HepG2 (cell line): ENCODE measurements around the gene COL9A2.

Experiments used
- ATAD3A ChIP-seq: sonication (generic); formaldehyde crosslinking; IDR thresholded peaks from 2 replicates; pipeline ENCODE4 v1.4.0; 2020; ENCODE audit warnings: missing genetic modification reagents
- BRF2 ChIP-seq: sonication (generic); formaldehyde crosslinking; IDR thresholded peaks from 2 replicates; pipeline ENCODE4 v1.8.1; 2022; ENCODE audit warnings: mild to moderate bottlenecking, missing genetic modification reagents
- CREM ChIP-seq, 2 experiments: sonication (generic) in 1 of 2; formaldehyde crosslinking in 1 of 2; IDR thresholded peaks; 2 replicates each; pipeline versions ENCODE4 v1.4.0 to v1.6.1; 2016 to 2020; ENCODE audit warnings: antibody characterized with exemption in 1 of 2, mild to moderate bottlenecking in 1 of 2, missing genetic modification reagents in 1 of 2
- CTCF ChIP-seq: sonication (generic); formaldehyde crosslinking; IDR thresholded peaks from 2 replicates; pipeline ENCODE4 v1.5.0; 2020; ENCODE audit warnings: mild to moderate bottlenecking, missing genetic modification reagents, moderate library complexity
- FOXA1 ChIP-seq, 2 experiments: fragments of 450-650 bp in 1 of 2; sonication (generic) in 1 of 2; formaldehyde crosslinking in 1 of 2; IDR thresholded peaks; 2 replicates each; pipeline versions ENCODE4 v1.4.0 to v1.6.1; 2016 to 2020; ENCODE audit warnings: missing genetic modification reagents in 1 of 2
- POLR2AphosphoS5 ChIP-seq: IDR thresholded peaks from 2 replicates; pipeline ENCODE4 v1.6.1; 2012; ENCODE audit warnings: low read depth, low read length
- SAFB2 ChIP-seq: sonication (generic); formaldehyde crosslinking; IDR thresholded peaks from 2 replicates; pipeline ENCODE4 v1.5.1; 2020; ENCODE audit warnings: missing genetic modification reagents, low read depth, mild to moderate bottlenecking, borderline replicate concordance
- SIN3A ChIP-seq: IDR thresholded peaks from 2 replicates; pipeline ENCODE4 v1.6.1; 2011; ENCODE audit warnings: low read depth, mild to moderate bottlenecking, control low read depth, low read length, borderline replicate concordance
- STAT6 ChIP-seq: sonication (generic); formaldehyde crosslinking; IDR thresholded peaks from 2 replicates; pipeline ENCODE4 v1.4.0; 2020; ENCODE audit warnings: missing genetic modification reagents, mild to moderate bottlenecking, borderline replicate concordance
- THAP11 ChIP-seq: IDR thresholded peaks from 2 replicates; pipeline ENCODE4 v1.6.1; 2016; ENCODE audit warnings: missing biosample characterization, missing genetic modification reagents
- ZNF580 ChIP-seq: IDR thresholded peaks from 2 replicates; pipeline ENCODE4 v1.6.1; 2016; ENCODE audit warnings: low read depth, borderline replicate concordance
- ZNF740 ChIP-seq: sonication (generic); formaldehyde crosslinking; IDR thresholded peaks from 2 replicates; pipeline ENCODE4 v1.4.0; 2020; ENCODE audit warnings: missing genetic modification reagents

GRCh38 chr1:40351124-40351523 is 34.0 kb upstream of the COL9A2 start:
- no peak for TF ChIP-seq BRF2 (CRISPR knock-in tag)
- TF ChIP-seq SAFB2 (CRISPR knock-in tag): no peak
- TF ChIP-seq CTCF (CRISPR knock-in tag): no peak
- no peak for TF ChIP-seq ZNF740 (CRISPR knock-in tag)
- no peak for TF ChIP-seq POLR2AphosphoS5
- no peak for TF ChIP-seq CREM (IDR thresholded peaks at IDR 0.05)
- TF ChIP-seq CREM (CRISPR knock-in tag; IDR thresholded peaks at IDR 0.05): no peak
- no peak for TF ChIP-seq THAP11 (CRISPR knock-in tag)
- TF ChIP-seq STAT6 (CRISPR knock-in tag): no peak
- no peak for TF ChIP-seq ATAD3A (CRISPR knock-in tag)
- TF ChIP-seq ZNF580 (CRISPR knock-in tag): no peak
- TF ChIP-seq FOXA1 (IDR thresholded peaks at IDR 0.05): no peak
- TF ChIP-seq FOXA1 (CRISPR knock-in tag; IDR thresholded peaks at IDR 0.05): no peak
- no peak for TF ChIP-seq SIN3A
